Measurements from ENCODE around the gene CHCHD6.

Gene CHCHD6

GRCh38 chr3:126994661-126995245 is 290.7 kb downstream of the CHCHD6 start:
- no peak for DNase-seq (ENCODE audit: low read depth in 2 of 2)

GRCh38 chr3:126995254-126995780 is 291.3 kb downstream of the CHCHD6 start:
- DNase-seq (ENCODE audit: low read depth in 2 of 2): no peak

DNA sequence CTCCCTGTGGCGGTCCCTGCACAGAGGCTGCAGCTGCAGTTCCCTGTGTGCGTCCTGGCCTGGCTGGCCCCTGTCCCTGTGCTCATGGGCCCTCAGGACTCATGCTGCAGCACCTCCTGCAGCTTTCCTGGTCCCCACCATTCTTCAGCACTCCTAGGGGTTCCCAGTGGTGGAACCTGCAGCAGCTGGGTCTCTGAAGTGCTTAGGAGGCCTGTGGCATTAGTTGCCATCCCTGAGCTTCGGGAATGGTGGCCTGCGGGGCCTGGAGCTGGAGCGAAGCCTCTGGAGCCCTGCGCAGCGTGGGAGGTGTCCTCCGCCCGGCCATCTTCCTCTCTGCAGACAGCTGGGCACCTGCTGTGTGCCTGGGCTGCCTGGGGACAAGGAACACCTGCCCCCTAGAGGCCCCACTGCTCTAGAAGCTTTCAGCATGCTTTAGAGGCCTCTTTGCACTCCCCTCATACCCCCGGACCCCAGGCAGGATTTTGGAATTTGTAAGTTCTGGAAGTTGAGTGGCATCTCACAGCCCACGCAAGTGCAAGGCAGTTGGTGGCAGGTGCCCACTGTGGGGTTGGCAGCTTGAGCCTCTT is 292.0 kb downstream of the CHCHD6 start:
- no peak for DNase-seq (ENCODE audit: low read depth in 2 of 2)

GRCh38 chr3:126996905-126997304 is 292.9 kb downstream of the CHCHD6 start:
- no peak for DNase-seq (ENCODE audit: low read depth in 2 of 2)

- no peak for DNase-seq (ENCODE audit: low read depth in 2 of 2)
Observed at GRCh38 chr3:126997455-126998038, 293.5 kb downstream of the CHCHD6 start.

- DNase-seq (ENCODE audit: low read depth in 2 of 2): no peak
Observed at GRCh38 chr3:126998320-126998719, 294.3 kb downstream of the CHCHD6 start.

- no peak for DNase-seq (ENCODE audit: low read depth in 2 of 2)
Observed at GRCh38 chr3:126998728-126999127, 294.7 kb downstream of the CHCHD6 start.

GRCh38 chr3:126999383-126999782 is 295.3 kb downstream of the CHCHD6 start:
- no peak for DNase-seq (ENCODE audit: low read depth in 2 of 2)

GRCh38 chr3:127000119-127000518 is 296.1 kb downstream of the CHCHD6 start:
- no peak for DNase-seq (ENCODE audit: low read depth in 2 of 2)

- DNase-seq (ENCODE audit: low read depth in 2 of 2): no peak
Observed at GRCh38 chr3:127000761-127001160, 296.7 kb downstream of the CHCHD6 start.

DNA sequence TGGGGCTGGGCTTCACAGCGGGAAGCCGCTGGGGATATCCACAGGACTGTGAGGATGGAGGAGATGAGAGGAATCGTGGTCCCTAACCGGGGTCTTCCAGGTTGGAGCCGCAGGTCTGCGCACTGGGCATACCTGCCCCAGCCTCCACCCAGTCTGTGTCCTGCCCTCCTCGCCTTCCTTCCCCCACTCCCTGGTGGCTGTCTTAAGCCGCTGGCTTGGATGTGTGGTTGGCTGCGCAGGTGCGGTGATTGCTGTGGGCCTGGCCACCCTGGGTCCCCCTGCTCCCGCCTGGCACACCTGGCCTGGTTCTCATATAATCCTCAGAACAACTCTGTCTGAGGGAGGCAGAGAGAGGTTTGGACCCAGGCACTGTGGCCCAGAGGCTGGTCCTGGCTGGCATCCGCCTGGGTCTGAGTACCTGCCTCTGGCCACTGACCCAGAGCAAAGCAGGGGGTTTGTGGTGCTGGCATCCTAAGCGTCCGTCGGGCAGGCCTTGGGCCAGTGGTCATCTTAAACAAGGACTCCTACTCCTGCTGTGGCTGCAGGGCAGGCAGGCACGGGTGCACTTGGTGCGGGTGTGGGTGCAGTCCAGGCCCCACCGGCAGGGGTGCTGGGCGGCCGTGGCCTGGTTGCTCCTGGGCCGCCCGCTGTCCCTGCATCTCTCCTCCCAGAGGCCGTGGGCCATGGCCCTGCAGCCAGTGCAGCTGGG is 297.6 kb downstream of the CHCHD6 start:
- DNase-seq (ENCODE audit: low read depth in 2 of 2): no peak

DNA sequence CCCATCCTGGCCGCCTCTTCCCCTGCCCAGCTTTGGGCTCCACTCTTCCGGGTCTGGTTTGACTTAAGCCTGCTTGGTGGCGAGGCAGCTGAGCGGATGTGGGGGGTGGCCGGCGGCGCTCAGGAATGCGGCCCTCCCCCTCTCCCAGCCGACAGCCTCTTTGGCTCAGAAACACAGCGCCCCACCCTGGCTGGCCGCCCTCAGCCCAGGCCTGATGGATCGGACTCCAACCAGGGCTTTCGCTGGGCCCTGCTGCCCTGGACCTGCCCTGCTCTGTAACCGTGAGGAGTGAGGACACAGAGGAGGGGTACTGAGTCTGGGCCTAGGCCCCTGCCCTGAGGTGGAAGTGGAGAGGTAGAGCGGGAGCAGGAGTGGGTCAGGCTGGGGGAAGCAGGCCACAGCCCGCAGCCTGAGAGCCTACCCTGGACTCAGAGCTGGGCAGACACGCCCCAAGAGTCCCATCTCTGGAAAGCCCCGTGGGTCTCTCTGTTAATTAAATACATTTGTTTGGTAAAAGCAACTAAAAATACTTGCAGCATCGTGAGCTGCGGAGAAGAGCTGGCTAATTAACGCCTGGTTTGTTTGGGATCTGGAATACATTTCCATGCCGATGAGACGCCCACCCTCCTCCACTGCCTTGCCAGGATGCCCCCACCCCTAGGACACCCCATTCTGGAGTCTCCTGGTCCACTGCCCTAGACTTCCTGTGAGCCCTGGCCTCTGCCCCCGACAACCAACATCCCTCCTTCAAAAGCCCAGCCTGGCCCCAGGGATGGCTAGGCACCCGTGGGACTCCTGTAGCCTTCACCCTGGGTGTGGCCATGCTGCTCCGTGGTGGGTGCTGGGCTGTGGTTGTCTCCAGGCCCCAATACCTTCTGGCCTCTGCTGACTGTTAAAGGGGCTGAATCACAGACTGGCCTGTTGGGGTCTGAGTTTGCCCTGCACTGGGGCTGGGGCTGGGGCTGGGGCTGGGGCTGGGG is 298.4 kb downstream of the CHCHD6 start:
- DNase-seq (ENCODE audit: low read depth in 2 of 2): peak; percentile 78 to 80

DNA sequence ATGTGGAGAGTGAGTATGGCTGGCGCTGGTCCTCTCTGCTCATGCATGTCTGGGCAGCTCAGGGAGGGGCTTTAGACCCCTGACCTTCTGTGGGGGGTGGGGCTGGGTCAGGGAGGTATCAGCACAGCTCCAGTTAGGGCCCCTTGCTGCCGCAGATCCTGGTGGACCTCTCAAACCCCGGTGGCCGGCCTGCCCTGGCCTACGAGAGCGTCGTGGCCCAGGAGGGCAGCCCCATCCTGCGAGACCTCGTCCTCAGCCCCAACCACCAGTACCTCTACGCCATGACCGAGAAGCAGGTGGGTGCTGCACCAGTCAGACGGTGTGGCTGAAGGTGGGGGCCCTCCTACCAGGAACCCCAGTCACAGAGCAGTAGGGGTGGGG is 299.1 kb downstream of the CHCHD6 start:
- DNase-seq (ENCODE audit: low read depth in 2 of 2): no peak

- no peak for DNase-seq (ENCODE audit: low read depth in 2 of 2)
Observed at GRCh38 chr3:127003601-127004280, 299.7 kb downstream of the CHCHD6 start.

DNA sequence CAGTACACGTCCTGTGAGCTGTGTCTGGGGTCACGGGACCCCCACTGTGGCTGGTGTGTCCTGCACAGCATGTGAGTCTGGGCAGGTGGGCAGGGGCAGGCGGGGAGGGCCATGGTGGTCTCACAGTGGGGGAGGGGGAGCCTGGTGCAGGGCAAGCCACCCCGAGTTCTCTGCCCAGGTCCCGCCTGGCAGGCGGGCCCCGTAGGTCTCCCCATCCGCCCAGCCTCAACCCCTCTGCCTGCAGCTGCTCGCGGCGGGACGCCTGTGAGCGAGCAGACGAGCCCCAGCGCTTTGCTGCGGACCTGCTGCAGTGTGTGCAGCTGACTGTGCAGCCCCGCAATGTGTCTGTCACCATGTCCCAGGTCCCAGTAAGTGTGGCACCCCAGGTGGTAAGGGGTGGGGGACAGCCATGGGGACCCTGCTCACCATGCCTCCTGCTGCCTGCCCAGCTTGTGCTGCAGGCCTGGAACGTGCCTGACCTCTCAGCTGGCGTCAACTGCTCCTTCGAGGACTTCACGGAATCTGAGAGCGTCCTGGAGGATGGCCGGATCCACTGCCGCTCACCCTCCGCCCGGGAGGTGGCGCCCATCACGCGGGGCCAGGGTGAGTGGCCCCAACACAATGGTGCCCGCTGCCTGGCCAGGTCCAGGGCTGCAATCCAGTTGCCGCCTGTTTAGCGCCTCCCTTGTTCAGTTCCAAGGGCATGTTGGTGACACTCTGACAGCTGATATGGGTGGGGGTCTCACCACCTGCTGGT is 300.8 kb downstream of the CHCHD6 start:
- DNase-seq (ENCODE audit: low read depth in 2 of 2): no peak

DNA sequence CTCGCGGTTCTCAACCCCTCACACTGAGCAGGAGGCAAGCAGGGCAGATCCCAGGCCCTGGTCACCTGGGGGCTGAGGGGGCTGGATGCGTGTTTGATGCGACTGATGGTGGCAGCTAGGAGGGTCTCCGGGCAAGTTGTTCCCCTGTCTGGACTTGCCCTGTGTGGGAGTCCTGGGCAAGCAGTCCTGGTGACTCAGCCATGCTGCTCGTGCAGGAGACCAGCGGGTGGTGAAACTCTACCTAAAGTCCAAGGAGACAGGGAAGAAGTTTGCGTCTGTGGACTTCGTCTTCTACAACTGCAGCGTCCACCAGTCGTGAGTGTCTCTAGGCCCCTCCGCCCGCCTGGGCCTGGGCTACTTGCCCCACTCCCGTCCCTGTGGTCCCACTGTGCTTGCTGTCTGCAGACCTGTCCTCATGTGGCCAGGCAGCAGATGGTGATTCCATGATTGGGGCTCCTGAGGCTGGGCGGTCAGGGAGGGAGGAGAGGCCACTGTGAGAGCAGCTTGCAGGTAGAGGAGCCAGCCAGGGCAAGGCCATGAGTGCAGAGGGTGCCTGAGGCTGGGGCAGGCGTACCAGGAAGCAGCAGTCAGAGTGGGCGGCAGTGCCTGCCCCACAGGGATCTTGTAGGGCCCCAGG is 301.9 kb downstream of the CHCHD6 start:
- no peak for DNase-seq (ENCODE audit: low read depth in 2 of 2)

DNA sequence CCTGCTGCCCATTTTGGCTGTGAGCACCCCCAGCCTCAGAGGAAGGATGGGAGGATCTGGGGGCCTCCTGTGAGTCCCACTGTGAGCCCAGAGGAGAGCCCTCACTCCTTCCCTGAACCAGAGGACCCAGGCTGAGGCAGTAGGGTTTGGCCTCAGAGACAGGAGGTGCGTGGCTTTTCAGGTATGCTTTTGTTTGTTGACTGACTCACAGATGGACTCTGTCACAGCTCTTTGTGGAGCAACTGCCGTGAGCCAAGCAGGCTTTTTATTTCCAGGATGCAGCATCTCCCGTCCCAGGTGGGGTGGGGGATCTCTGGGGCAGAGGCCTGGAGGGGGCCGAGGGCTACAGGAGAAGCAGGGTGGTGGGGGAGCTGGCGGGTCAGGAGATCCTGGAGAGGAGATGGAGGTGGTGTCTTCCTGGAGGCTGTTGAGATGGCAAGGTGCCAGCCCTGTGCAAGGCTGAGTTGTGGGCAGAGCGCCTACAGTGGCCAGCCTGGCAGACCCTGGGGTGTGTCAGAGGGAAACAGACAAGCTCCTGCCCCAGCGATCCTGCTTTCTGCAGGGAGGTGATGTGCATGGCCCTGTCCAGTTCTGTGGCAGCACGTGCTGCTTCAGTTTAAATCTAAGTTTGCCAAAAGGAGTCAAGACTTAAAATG is 302.9 kb downstream of the CHCHD6 start:
- DNase-seq (ENCODE audit: low read depth in 2 of 2): no peak

- DNase-seq (ENCODE audit: low read depth in 2 of 2): no peak
Observed at GRCh38 chr3:127008236-127008635, 304.2 kb downstream of the CHCHD6 start.

DNA sequence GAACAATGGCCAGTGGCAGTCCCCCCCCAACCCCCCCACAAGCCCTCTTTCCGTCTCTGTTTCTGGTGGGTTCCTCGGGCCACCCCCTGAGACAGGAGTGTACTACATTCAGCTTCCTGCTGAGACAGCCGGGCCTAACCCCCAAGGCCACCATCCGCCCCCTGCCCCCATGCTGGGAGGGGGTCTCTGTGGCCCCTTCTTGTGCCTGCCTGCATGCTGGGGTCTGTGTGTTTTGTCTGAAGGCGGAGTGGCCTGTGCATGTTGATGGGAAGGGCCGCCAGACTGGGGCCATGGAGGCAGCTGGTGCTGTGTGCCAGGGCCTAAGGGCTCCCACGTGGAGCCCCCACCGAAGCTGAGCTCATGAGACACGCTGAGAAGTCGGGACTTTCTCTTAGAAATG is 305.5 kb downstream of the CHCHD6 start:
- DNase-seq (ENCODE audit: low read depth in 2 of 2): no peak
